Neural crest cell (in vitro differentiated cells): ENCODE data around the gene SEMA3G. TPM values are rescaled to one million over a fixed set of nuclear protein-coding genes. Genes with fewer than 3 reads are reported as not detected.

Experiments used
- DNase-seq: peaks from one replicate; pipeline ENCODE4 v3.0.0; 2021; ENCODE audit warnings: low read depth, mixed read lengths, low spot score
- H3K27ac Mint-ChIP-seq: one replicate; pipeline ENCODE4 v1.8.0; 2021; ENCODE audit warnings: mild to moderate bottlenecking, mixed read lengths; ENCODE audit not compliant: unreplicated experiment
- H3K27me3 Mint-ChIP-seq: 2 replicates; pipeline ENCODE4 v1.8.0; 2021; ENCODE audit warnings: low read depth, mild to moderate bottlenecking, mixed read lengths
- H3K36me3 Mint-ChIP-seq: 2 replicates; pipeline ENCODE4 v1.8.0; 2021; ENCODE audit warnings: low read depth, mild to moderate bottlenecking, mixed read lengths
- H3K4me1 Mint-ChIP-seq: 2 replicates; pipeline ENCODE4 v1.8.0; 2021; ENCODE audit warnings: mixed read lengths
- H3K4me3 Mint-ChIP-seq: one replicate; pipeline ENCODE4 v1.8.0; 2021; ENCODE audit warnings: mild to moderate bottlenecking, mixed read lengths
- H3K9me3 Mint-ChIP-seq: 2 replicates; pipeline ENCODE4 v1.8.0; 2021; ENCODE audit warnings: mixed read lengths
- CTCF ChIP-seq: fragments of 200-600 bp; sonication (generic); conservative IDR thresholded peaks from 2 replicates; pipeline ENCODE4 v1.5.0; 2021; ENCODE audit warnings: antibody characterized with exemption, mild to moderate bottlenecking
- total RNA-seq: library from RNA; stranded (reverse); gene quantifications from 2 replicates; pipeline ENCODE4 v1.2.1, GENCODE V29; 2021

The SEMA3G gene
- total RNA-seq, 1 donor from 2014 or later = 5.2 TPM

GRCh38 chr3:52428151-52429005 is 16.5 kb downstream of the SEMA3G start:
- no peaks in the 10 kb centered on the region for H3K27me3 Mint-ChIP-seq
- peak; percentile 82 for TF ChIP-seq CTCF
- H3K27ac Mint-ChIP-seq = no peak overlapping the region
- H3K9me3 Mint-ChIP-seq = no peaks in the 10 kb centered on the region
- H3K4me1 Mint-ChIP-seq = peaks cover 15% of the 10 kb centered on the region
- DNase-seq = peak; percentile 53
- no peaks in the 10 kb centered on the region for H3K36me3 Mint-ChIP-seq
- H3K4me3 Mint-ChIP-seq = no peak overlapping the region

GRCh38 chr3:52423173-52423572 is 21.7 kb downstream of the SEMA3G start:
- no peak for DNase-seq
- Mint-ChIP-seq H3K4me3 (no peak overlapping the region), H3K36me3 (no peaks in the 10 kb centered on the region), H3K27me3 (no peaks in the 10 kb centered on the region), H3K27ac (no peak overlapping the region), H3K4me1 (no peaks in the 10 kb centered on the region), H3K9me3 (no peaks in the 10 kb centered on the region)
- TF ChIP-seq CTCF = no peak

GRCh38 chr3:52422669-52423068 is 22.2 kb downstream of the SEMA3G start:
- no peaks in the 10 kb centered on the region for H3K36me3 Mint-ChIP-seq
- no peak for DNase-seq
- peaks cover 2% of the 10 kb centered on the region for H3K4me1 Mint-ChIP-seq
- H3K9me3 Mint-ChIP-seq = no peaks in the 10 kb centered on the region
- no peaks in the 10 kb centered on the region for H3K27me3 Mint-ChIP-seq
- no peak overlapping the region for H3K4me3 Mint-ChIP-seq
- no peak for TF ChIP-seq CTCF
- H3K27ac Mint-ChIP-seq = peak overlapping the region; percentile 73

- Mint-ChIP-seq H3K27ac (no peak overlapping the region), H3K27me3 (no peaks in the 10 kb centered on the region), H3K9me3 (no peaks in the 10 kb centered on the region), H3K36me3 (no peaks in the 10 kb centered on the region), H3K4me3 (no peak overlapping the region), H3K4me1 (peaks cover 3% of the 10 kb centered on the region)
- DNase-seq = no peak
- no peak for TF ChIP-seq CTCF
Measured at GRCh38 chr3:52420388-52420787, 24.5 kb downstream of the SEMA3G start.

GRCh38 chr3:52415800-52416199 is 29.1 kb downstream of the SEMA3G start:
- no peak for DNase-seq
- H3K4me3 Mint-ChIP-seq = no peak overlapping the region
- H3K9me3 Mint-ChIP-seq = no peaks in the 10 kb centered on the region

More at GRCh38 chr3:52415800-52416199, 29.1 kb downstream of the SEMA3G start:
- TF ChIP-seq CTCF = no peak
- H3K27me3 Mint-ChIP-seq = no peaks in the 10 kb centered on the region
- peaks cover 21% of the 10 kb centered on the region for H3K4me1 Mint-ChIP-seq
- peak overlapping the region; percentile 28 for H3K27ac Mint-ChIP-seq
- H3K36me3 Mint-ChIP-seq = no peaks in the 10 kb centered on the region
